Testis (tissue), 3 donors: ENCODE results near the gene IRF2. TPM values are rescaled to one million over a fixed set of nuclear protein-coding genes. Genes with fewer than 3 reads are reported as not detected.

Experiments
- DNase-seq: peaks from one replicate; pipeline ENCODE4 v3.0.0-alpha.2; 2019
- H3K27ac ChIP-seq, 2 donors: fragments of 200-600 bp; sonication (generic); one replicate each; pipeline ENCODE4 v1.5.1; 2019
- H3K27me3 ChIP-seq: fragments of 200-600 bp; sonication (generic); one replicate; pipeline ENCODE4 v1.5.1; 2019
- H3K36me3 ChIP-seq: fragments of 200-600 bp; sonication (generic); one replicate; pipeline ENCODE4 v1.5.1; 2017; ENCODE audit warnings: low read depth; ENCODE audit errors: missing control alignments
- H3K4me1 ChIP-seq: fragments of 200-600 bp; sonication (generic); one replicate; pipeline ENCODE4 v1.5.1; 2019
- H3K4me3 ChIP-seq, 2 donors: fragments of 200-600 bp; sonication (generic); one replicate each; pipeline ENCODE4 v1.5.1; 2017 to 2019
- H3K9me3 ChIP-seq: fragments of 200-600 bp; sonication (generic); one replicate; pipeline ENCODE4 v1.5.1; 2017
- CTCF ChIP-seq, 3 experiments: fragments of 450-650 bp in 2 of 3; fragments of 200-600 bp in 1 of 3; sonication (generic) in 1 of 3; IDR thresholded peaks; one replicate each; pipeline ENCODE4 v1.5.1; 2016 to 2019; ENCODE audit warnings: antibody characterized with exemption in 3 of 3, mild to moderate bottlenecking in 2 of 3, moderate library complexity in 1 of 3
- POLR2A ChIP-seq: fragments of 450-650 bp; IDR thresholded peaks from one replicate; pipeline ENCODE4 v1.6.1; 2017; ENCODE audit warnings: antibody characterized with exemption, mild to moderate bottlenecking, moderate library complexity
- WGBS, 2 donors: methylation state at CpG; one replicate each; pipeline ENCODE4 v1.1.5; 2018; 5-methylcytosine and 5-hydroxymethylcytosine counted together
- intact Hi-C: fragments of 100-400 bp; cut with DNase I; formaldehyde crosslinking; loops from one replicate; pipeline ENCODE4 v1.15.1; 2023; ENCODE audit warnings: low total_unique reads
- polyA plus RNA-seq: library from polyadenylated mRNA; stranded (reverse); fragments of 350-450 nt; fragmentation: Illumina TruSeq; extraction: RNeasy Lipid Tissue Mini Kit (QIAGEN cat#74804); gene quantifications from one replicate; pipeline ENCODE4 v1.2.3, GENCODE V29; 2014; ENCODE audit warnings: low read depth, low replicate concordance; ENCODE audit not compliant: insufficient read depth
- total RNA-seq, 2 donors: library from RNA; depleted of rRNA; stranded (reverse); fragments of >200 nt; gene quantifications; one replicate each; pipeline ENCODE4 v1.2.3, GENCODE V29; 2016

The IRF2 gene
- total and polyA plus RNA-seq, 3 donors from 2014 or later: 13.0 to 22.3 (median 16.1) TPM

GRCh38 chr4:184485279-184485678 is 10.9 kb upstream of the IRF2 start:
- Histone ChIP-seq H3K27ac (no peak overlapping the region), H3K4me3 (no peak overlapping the region), H3K36me3 (no peaks in the 10 kb centered on the region), H3K27me3 (no peaks in the 10 kb centered on the region), H3K4me1 (no peaks in the 10 kb centered on the region), H3K9me3 (no peaks in the 10 kb centered on the region)
- WGBS, 2 donors: 85 to 93% methylated on average over 2 of the region's 2 CpGs
- no peak for DNase-seq
- intact Hi-C loops: no loop called here
- TF ChIP-seq POLR2A (no peak), CTCF (IDR thresholded peaks at IDR 0.05) (no peak)

DNA sequence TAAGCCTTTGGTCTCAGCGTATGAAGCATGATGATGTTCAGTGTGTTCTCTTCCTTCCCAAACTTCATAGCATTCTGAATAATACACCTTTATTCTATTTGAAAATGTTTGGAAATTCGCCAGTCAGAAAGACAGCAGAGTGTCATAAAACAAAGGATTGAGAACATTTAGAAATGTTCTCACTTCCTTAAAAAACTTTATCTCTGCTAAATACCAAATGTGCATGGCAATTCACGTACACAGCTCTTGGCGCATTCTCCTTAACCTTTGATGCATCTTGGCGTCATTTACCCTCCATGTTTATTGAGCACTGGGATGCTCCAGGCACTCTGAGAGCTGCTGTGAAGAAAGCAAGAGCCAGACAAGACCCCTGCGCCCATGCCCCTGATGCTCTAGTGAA is 7.2 kb upstream of the IRF2 start:
- WGBS, 2 donors: 81 to 92% methylated on average over 6 of the region's 6 CpGs
- intact Hi-C loops: no loop called here
- Histone ChIP-seq H3K36me3 (no peaks in the 10 kb centered on the region), H3K4me3 (no peak overlapping the region), H3K4me1 (peaks cover 14% of the 10 kb centered on the region), H3K27me3 (no peaks in the 10 kb centered on the region), H3K27ac (no peak overlapping the region), H3K9me3 (no peaks in the 10 kb centered on the region)
- TF ChIP-seq POLR2A (no peak), CTCF (IDR thresholded peaks at IDR 0.05) (no peak)
- no peak for DNase-seq

DNA sequence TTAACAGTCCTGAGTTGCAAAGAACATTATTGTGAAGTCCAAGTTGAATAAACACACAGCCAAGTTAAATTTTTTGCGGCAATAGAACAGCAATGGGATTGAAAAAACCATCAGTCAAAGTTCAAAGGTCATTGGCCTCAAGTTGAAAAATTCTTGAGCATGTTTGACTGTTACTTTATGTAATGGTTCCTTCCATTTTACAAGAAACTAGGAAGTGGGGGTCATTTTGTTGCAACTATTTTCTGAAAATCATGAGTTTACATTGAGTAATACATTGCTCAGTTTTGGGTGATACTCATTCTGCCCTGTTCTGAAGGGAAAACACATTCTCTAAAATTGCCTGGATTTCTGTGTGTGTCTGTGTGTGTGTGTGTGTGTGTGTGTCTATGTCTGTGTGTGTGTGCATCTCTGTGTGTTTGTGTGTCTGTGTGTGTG is 5.2 kb upstream of the IRF2 start:
- no peaks in the 10 kb centered on the region for H3K27me3 ChIP-seq
- TF ChIP-seq POLR2A: no peak
- TF ChIP-seq CTCF (IDR thresholded peaks at IDR 0.05): no peak
- no peak for DNase-seq
- no peaks in the 10 kb centered on the region for H3K36me3 ChIP-seq
- H3K4me3 ChIP-seq: no peak overlapping the region
- H3K27ac ChIP-seq: no peak overlapping the region
- 75 to 76% methylated on average over 1 of the region's 1 CpG for WGBS, 2 donors
- no peaks in the 10 kb centered on the region for H3K9me3 ChIP-seq
- intact Hi-C loops: loop anchor here (10.0 kb wide), 1 partner anchor 85 kb away; no protein-coding TSS in a partner anchor
- H3K4me1 ChIP-seq: peaks cover 26% of the 10 kb centered on the region

DNA sequence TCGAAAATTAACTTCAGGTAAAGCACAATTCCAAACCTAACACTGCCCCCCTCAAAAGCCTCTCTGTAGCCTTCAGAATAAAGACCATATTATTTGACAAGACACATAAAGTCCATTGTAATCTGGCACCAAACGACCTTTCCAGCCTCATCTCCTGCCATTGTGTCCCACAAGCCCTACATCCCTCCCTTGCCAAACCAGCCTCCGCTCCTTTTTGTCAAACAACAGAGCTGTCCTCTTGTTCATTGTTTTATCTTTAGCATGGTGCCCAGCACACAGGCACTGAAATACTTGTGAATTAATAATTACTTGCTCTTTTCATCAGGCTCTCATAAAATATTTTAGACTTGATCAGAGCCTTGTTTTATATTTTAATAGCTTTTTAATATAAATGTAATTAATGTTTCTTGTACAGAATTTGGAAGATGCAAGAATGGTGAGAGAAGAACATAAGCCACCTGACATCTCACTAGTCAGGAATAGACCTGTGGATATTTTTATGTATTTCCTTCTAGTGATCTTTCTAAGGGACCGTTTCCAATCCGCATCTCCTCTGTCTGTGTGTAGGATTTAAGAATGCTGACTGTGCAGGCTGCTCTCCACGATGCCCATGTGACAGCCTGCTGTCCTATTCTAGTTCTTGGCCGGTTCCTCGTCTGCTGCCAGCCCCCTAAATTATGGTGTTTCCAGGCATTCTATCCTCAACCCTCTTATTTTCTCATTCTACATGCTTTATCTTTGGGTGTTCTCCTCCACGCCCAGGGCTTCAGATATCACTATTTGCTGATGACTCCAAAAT is 3.0 kb upstream of the IRF2 start:
- Histone ChIP-seq H3K27me3 (no peaks in the 10 kb centered on the region), H3K27ac (no peak overlapping the region), H3K4me3 (no peak overlapping the region), H3K36me3 (no peaks in the 10 kb centered on the region), H3K4me1 (peaks cover 26% of the 10 kb centered on the region), H3K9me3 (no peaks in the 10 kb centered on the region)
- 52 to 61% methylated on average over 9 of the region's 9 CpGs for WGBS, 2 donors
- DNase-seq: no peak
- TF ChIP-seq POLR2A: no peak
- no peak for TF ChIP-seq CTCF (IDR thresholded peaks at IDR 0.05)
- intact Hi-C loops: loop anchor here (10.0 kb wide), 1 partner anchor 83 kb away; no protein-coding TSS in a partner anchor
